Neural cell (in vitro differentiated cells): ENCODE data around the gene ENTPD2. TPM values are rescaled to one million over a fixed set of nuclear protein-coding genes. Genes with fewer than 3 reads are reported as not detected.

Experiments
- H2AFZ ChIP-seq: fragments of 200-600, 300-800 bp; sonication (generic), shearing (Covaris generic); 2 replicates; pipeline ENCODE4 v1.6.0; 2014; ENCODE audit warnings: low read depth, mild to moderate bottlenecking, antibody characterized with exemption, low read length, moderate library complexity
- H3F3A ChIP-seq: fragments of 200-600 bp; shearing (Covaris generic); 2 replicates; pipeline ENCODE4 v1.6.1; 2016; ENCODE audit warnings: mild to moderate bottlenecking, moderate library complexity, mixed read lengths, antibody characterized with exemption, low read length; ENCODE audit not compliant: insufficient read depth, poor library complexity, severe bottlenecking
- H3K27ac ChIP-seq: fragments of 200-600, 300-800 bp; sonication (generic), shearing (Covaris generic); 2 replicates; pipeline ENCODE4 v1.5.1; 2014; ENCODE audit warnings: mild to moderate bottlenecking, low read length, moderate library complexity
- H3K27me3 ChIP-seq: fragments of 300-800, 200-600 bp; sonication (generic), shearing (Covaris generic); 2 replicates; pipeline ENCODE4 v1.6.0; 2014; ENCODE audit warnings: mild to moderate bottlenecking, low read depth, low read length, moderate library complexity; ENCODE audit not compliant: insufficient read depth
- H3K36me3 ChIP-seq: fragments of 300-800, 200-600 bp; sonication (generic), shearing (Covaris generic); 2 replicates; pipeline ENCODE4 v1.5.1; 2014; ENCODE audit warnings: mild to moderate bottlenecking, antibody characterized with exemption, low read length, moderate library complexity; ENCODE audit not compliant: insufficient read depth
- H3K4me2 ChIP-seq: fragments of 300-800, 200-600 bp; sonication (generic), shearing (Covaris generic); 2 replicates; pipeline ENCODE4 v1.6.0; 2014; ENCODE audit warnings: mild to moderate bottlenecking, low read length
- H3K4me3 ChIP-seq: fragments of 300-800, 200-600 bp; sonication (generic), shearing (Covaris generic); 2 replicates; pipeline ENCODE4 v1.5.1; 2014; ENCODE audit warnings: mild to moderate bottlenecking, low read length, moderate library complexity
- H3K79me2 ChIP-seq: fragments of 200-600 bp; shearing (Covaris generic); replicated peaks from 2 replicates; pipeline ENCODE4 v1.6.0; 2014; ENCODE audit warnings: mild to moderate bottlenecking, low read length, moderate library complexity; ENCODE audit not compliant: insufficient read depth
- H3K9ac ChIP-seq: fragments of 300-800, 200-600 bp; sonication (generic), shearing (Covaris generic); 2 replicates; pipeline ENCODE4 v1.6.1; 2016; ENCODE audit warnings: mild to moderate bottlenecking, low read length, mixed read lengths
- H3K9me2 ChIP-seq: fragments of 200-600 bp; shearing (Covaris generic); 2 replicates; pipeline ENCODE4 v1.6.1; 2016; ENCODE audit warnings: mild to moderate bottlenecking, low read length, mixed read lengths; ENCODE audit not compliant: insufficient read depth
- H3K9me3 ChIP-seq: fragments of 200-600, 300-800 bp; sonication (generic), shearing (Covaris generic); 2 replicates; pipeline ENCODE4 v1.6.1; 2016; ENCODE audit warnings: mild to moderate bottlenecking, mixed run types, low read length, moderate library complexity, mixed read lengths
- H4K20me1 ChIP-seq: fragments of 200-600 bp; shearing (Covaris generic); 2 replicates; pipeline ENCODE4 v1.6.1; 2016; ENCODE audit warnings: mild to moderate bottlenecking, mixed run types; ENCODE audit not compliant: insufficient read depth
- EP300 ChIP-seq: fragments of 450-650 bp; conservative IDR thresholded peaks from 2 replicates; pipeline ENCODE4 v1.6.1; 2014; ENCODE audit warnings: antibody characterized with exemption, mild to moderate bottlenecking, moderate library complexity; ENCODE audit not compliant: poor library complexity, severe bottlenecking
- EZH2 ChIP-seq: fragments of 200-600, 300-800 bp; shearing (Covaris generic), sonication (generic); IDR thresholded peaks from 2 replicates; pipeline ENCODE4 v1.6.1; 2014; ENCODE audit warnings: antibody characterized with exemption, low read length, borderline replicate concordance, mild to moderate bottlenecking; ENCODE audit not compliant: insufficient read depth, poor library complexity, severe bottlenecking
- MXI1 ChIP-seq: fragments of 450-650 bp; conservative IDR thresholded peaks from 2 replicates; pipeline ENCODE4 v1.6.1; 2014; ENCODE audit warnings: antibody characterized with exemption, mild to moderate bottlenecking; ENCODE audit not compliant: poor library complexity, severe bottlenecking
- POLR2AphosphoS5 ChIP-seq: IDR thresholded peaks from 2 replicates; pipeline ENCODE4 v1.6.1; 2012
- TAF1 ChIP-seq: IDR thresholded peaks from 2 replicates; pipeline ENCODE4 v1.6.1; 2012; ENCODE audit warnings: low read depth
- polyA plus RNA-seq: library from polyadenylated mRNA; depleted of rRNA; stranded (reverse); fragments of >200 nt; gene quantifications from 2 replicates; pipeline ENCODE4 v1.2.3, GENCODE V29; 2014
- TF ChIP-seq, protein P1 (sequence below): fragments of 450-650 bp; IDR thresholded peaks from 2 replicates; pipeline ENCODE4 v1.5.1; 2014; ENCODE audit warnings: antibody characterized with exemption, mild to moderate bottlenecking, moderate library complexity; ENCODE audit not compliant: poor library complexity, severe bottlenecking
- TF ChIP-seq, protein P2 (sequence below): IDR thresholded peaks from 2 replicates; pipeline ENCODE4 v1.6.1; 2012; ENCODE audit warnings: borderline replicate concordance

Gene ENTPD2
- polyA plus RNA-seq, 1 donor from 2014 or later = not detected

DNA sequence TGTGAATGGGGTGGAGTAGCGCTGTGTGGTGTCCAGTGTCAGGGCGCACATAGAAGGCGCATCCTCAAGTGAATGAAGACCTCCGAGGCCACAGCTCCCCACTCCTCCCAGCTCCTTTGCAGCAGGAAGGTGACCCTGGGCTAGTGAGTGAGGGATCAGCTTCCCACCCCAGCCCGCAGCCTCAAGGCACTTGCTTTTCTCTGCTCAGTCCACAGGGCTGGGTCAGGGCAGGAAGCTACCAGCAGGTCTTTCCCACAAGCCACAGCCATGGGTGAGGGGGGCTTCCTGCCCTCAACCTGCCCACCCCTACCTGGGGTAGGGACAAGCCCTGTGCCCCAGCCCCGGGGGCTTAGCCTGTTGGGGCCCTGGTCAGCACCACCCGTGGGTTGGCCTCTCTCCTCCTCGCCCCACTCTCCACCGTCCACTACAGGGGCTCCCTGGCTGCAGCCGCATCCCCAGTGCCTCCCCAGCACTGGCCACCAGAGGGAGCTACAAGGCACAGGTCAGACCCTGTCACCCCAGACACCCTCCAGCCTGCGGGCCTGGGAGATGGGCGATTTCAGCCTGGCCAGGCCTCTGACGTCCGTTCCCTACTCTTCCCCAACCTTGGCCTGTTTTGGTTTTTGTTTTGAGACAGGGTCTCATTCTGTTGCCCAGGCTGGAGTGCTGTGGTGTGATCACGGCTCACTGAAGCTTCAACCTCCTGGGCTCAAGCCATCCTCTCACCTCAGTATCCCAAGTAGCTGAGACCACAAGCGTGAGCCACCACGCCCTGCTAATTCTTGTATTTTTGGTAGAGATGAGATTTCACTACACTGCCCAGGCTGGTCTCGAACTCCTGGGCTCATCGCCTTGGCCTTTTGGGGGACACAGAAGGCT lies 24.6 kb downstream of the ENTPD2 start:
- Histone ChIP-seq H3K9me2 (no peaks in the 10 kb centered on the region), H3K4me2 (peak overlapping the region; percentile 70), H3F3A (no peaks in the 10 kb centered on the region), H3K9ac (peak overlapping the region; percentile 86), H3K36me3 (no peaks in the 10 kb centered on the region), H3K79me2 (peaks cover 5% of the 10 kb centered on the region), H2AFZ (no peak overlapping the region), H3K4me3 (peak overlapping the region; percentile 91), H3K27me3 (no peaks in the 10 kb centered on the region), H3K27ac (no peak overlapping the region), H3K9me3 (no peaks in the 10 kb centered on the region), H4K20me1 (no peaks in the 10 kb centered on the region)
- TF ChIP-seq, protein P1, sequence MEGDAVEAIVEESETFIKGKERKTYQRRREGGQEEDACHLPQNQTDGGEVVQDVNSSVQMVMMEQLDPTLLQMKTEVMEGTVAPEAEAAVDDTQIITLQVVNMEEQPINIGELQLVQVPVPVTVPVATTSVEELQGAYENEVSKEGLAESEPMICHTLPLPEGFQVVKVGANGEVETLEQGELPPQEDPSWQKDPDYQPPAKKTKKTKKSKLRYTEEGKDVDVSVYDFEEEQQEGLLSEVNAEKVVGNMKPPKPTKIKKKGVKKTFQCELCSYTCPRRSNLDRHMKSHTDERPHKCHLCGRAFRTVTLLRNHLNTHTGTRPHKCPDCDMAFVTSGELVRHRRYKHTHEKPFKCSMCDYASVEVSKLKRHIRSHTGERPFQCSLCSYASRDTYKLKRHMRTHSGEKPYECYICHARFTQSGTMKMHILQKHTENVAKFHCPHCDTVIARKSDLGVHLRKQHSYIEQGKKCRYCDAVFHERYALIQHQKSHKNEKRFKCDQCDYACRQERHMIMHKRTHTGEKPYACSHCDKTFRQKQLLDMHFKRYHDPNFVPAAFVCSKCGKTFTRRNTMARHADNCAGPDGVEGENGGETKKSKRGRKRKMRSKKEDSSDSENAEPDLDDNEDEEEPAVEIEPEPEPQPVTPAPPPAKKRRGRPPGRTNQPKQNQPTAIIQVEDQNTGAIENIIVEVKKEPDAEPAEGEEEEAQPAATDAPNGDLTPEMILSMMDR = peak; percentile 72
- TF ChIP-seq POLR2AphosphoS5 = no peak

DNA sequence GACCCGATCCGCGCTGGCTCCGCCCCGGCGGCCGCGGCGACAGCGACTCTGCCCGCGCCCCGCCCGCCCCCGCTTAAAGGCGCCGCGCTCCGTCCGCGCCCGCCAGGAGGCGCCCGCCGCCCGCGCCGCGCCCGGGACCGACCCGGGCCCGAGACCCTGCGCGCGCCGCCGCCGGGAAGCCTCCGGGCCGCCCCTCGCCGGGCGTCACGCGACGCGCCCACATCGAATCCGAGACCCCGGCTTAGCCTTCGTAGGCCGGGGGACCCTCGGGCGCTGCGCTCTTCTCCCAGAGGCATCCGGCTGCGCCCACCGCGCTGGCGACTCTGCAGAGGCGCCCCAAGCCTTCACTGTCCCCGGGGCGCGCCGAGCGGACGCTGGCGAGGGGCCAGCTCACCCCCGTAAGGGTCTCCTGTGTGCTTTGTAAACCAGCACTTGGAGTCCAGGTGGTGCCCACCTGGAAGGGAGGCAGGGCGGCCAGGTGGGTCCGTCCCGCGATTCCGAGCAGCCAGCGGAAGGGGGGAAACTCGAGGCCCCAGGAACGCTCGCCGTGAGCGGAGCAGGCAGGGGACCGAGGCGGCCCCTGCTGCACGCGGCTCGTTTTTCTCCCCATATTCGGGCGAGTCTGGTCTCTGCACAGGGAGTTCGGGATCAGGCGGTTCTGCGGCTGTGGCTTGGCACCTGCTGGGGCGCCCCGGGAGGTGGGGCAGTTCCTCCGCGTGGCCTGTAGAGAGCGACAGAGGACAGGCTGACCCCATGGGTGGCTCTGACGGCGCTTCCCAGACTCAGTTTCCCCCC lies 25.4 kb downstream of the ENTPD2 start:
- peak overlapping the region; percentile 90 for H2AFZ ChIP-seq
- H3F3A ChIP-seq = no peaks in the 10 kb centered on the region
- no peaks in the 10 kb centered on the region for H3K9me3 ChIP-seq
- peak overlapping the region; percentile 91 for H3K4me3 ChIP-seq
- H3K79me2 ChIP-seq = peaks cover 5% of the 10 kb centered on the region
- H3K4me2 ChIP-seq = peak overlapping the region; percentile 70
- no peaks in the 10 kb centered on the region for H4K20me1 ChIP-seq
- H3K27ac ChIP-seq = peak overlapping the region; percentile 49
- H3K27me3 ChIP-seq = no peaks in the 10 kb centered on the region
- no peaks in the 10 kb centered on the region for H3K9me2 ChIP-seq
- peak overlapping the region; percentile 86 for H3K9ac ChIP-seq
- H3K36me3 ChIP-seq = no peaks in the 10 kb centered on the region
- TF ChIP-seq, protein P2, sequence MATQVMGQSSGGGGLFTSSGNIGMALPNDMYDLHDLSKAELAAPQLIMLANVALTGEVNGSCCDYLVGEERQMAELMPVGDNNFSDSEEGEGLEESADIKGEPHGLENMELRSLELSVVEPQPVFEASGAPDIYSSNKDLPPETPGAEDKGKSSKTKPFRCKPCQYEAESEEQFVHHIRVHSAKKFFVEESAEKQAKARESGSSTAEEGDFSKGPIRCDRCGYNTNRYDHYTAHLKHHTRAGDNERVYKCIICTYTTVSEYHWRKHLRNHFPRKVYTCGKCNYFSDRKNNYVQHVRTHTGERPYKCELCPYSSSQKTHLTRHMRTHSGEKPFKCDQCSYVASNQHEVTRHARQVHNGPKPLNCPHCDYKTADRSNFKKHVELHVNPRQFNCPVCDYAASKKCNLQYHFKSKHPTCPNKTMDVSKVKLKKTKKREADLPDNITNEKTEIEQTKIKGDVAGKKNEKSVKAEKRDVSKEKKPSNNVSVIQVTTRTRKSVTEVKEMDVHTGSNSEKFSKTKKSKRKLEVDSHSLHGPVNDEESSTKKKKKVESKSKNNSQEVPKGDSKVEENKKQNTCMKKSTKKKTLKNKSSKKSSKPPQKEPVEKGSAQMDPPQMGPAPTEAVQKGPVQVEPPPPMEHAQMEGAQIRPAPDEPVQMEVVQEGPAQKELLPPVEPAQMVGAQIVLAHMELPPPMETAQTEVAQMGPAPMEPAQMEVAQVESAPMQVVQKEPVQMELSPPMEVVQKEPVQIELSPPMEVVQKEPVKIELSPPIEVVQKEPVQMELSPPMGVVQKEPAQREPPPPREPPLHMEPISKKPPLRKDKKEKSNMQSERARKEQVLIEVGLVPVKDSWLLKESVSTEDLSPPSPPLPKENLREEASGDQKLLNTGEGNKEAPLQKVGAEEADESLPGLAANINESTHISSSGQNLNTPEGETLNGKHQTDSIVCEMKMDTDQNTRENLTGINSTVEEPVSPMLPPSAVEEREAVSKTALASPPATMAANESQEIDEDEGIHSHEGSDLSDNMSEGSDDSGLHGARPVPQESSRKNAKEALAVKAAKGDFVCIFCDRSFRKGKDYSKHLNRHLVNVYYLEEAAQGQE = peak; percentile 17
- TF ChIP-seq TAF1 (no peak), EZH2 (no peak), MXI1 (peak; percentile 24), EP300 (no peak), POLR2AphosphoS5 (peak; percentile 14)
- TF ChIP-seq, protein P1 = peak; percentile 36
